Measurements from ENCODE around the gene SUPT5H.

The SUPT5H gene

GRCh38 chr19:39409208-39410016 lies 36.0 kb upstream of the SUPT5H start:
- DNase-seq: peak; percentile 73

- DNase-seq: peak; percentile 71
Measured at GRCh38 chr19:39410017-39410830, 35.2 kb upstream of the SUPT5H start.

GRCh38 chr19:39410831-39411080 lies 34.6 kb upstream of the SUPT5H start:
- DNase-seq: no peak

- peak; percentile 25 for DNase-seq
Measured at GRCh38 chr19:39411081-39411831, 34.1 kb upstream of the SUPT5H start.

- DNase-seq: peak; percentile 92
Measured at GRCh38 chr19:39411832-39412099, 33.6 kb upstream of the SUPT5H start.

GRCh38 chr19:39412100-39412866 lies 33.1 kb upstream of the SUPT5H start, which contains the start of gene PLEKHG2:
PLEKHG2 (plus strand) TSS chr19:39412669; CDS start chr19:39414087, 1,418 bp downstream.
- peak; percentile 100 for DNase-seq

- no peak for DNase-seq
Measured at GRCh38 chr19:39412867-39413271, 32.5 kb upstream of the SUPT5H start.

GRCh38 chr19:39413272-39413910 lies 32.0 kb upstream of the SUPT5H start:
- no peak for DNase-seq

- DNase-seq: no peak
Measured at GRCh38 chr19:39413911-39414608, 31.3 kb upstream of the SUPT5H start.

GRCh38 chr19:39415111-39416046 lies 30.0 kb upstream of the SUPT5H start:
- no peak for DNase-seq

GRCh38 chr19:39416152-39417120 lies 28.9 kb upstream of the SUPT5H start:
- DNase-seq: no peak

- DNase-seq: no peak
Measured at GRCh38 chr19:39417463-39418181, 27.8 kb upstream of the SUPT5H start.

GRCh38 chr19:39419003-39419402 lies 26.4 kb upstream of the SUPT5H start:
- DNase-seq: peak; percentile 24

- no peak for DNase-seq
Measured at GRCh38 chr19:39420769-39421168, 24.6 kb upstream of the SUPT5H start.

GRCh38 chr19:39422020-39422419 lies 23.4 kb upstream of the SUPT5H start:
- no peak for DNase-seq

GRCh38 chr19:39423258-39424086 lies 21.9 kb upstream of the SUPT5H start:
- no peak for DNase-seq

- no peak for DNase-seq
Measured at GRCh38 chr19:39424934-39425333, 20.4 kb upstream of the SUPT5H start.

GRCh38 chr19:39425744-39426143 lies 19.6 kb upstream of the SUPT5H start:
- no peak for DNase-seq
